Measurements from ENCODE around the gene CSRP3. TPM values are rescaled to one million over a fixed set of nuclear protein-coding genes. Genes with fewer than 3 reads are reported as not detected.

Gene CSRP3
- total and polyA plus RNA-seq, 5 donors from 2014 or later, result not detected

DNA sequence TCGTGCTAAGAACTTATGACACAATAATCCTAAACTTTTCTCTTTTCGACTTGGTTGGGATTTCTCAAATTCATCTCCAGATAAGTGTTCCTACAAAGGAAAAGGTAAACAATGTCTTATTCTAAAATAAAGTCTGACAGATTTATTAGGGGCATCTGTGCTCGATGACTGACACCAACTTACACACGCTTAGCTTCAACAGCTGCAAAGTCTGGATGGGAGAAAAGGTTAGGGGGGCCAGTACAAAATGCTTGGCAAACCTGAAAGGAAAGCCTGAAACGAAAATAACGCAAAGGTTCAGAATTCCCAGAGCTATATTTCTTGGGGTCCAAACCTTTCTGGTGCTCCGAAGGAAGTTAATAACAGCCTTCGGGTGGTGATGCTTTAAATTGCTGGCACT is 35.6 kb upstream of the CSRP3 start:
- no peaks in the 10 kb centered on the region for H3K36me3 ChIP-seq (ENCODE audit: control insufficient read depth, insufficient read depth, low read length)
- H3K4me1 ChIP-seq (ENCODE audit: control insufficient read depth, insufficient read depth, low read length, poor library complexity, severe bottlenecking), result peaks cover 17% of the 10 kb centered on the region
- H3K27ac ChIP-seq (ENCODE audit: insufficient read depth, low read length, poor library complexity, severe bottlenecking), result no peak overlapping the region
- no peak overlapping the region for H3K4me3 ChIP-seq (ENCODE audit: low read depth, low read length)
- ATAC-seq (ENCODE audit: low read depth in 2 of 2) (no peak), DNase-seq (no peak)
- Mint-ChIP-seq H3K4me3 (no peak overlapping the region), H3K4me1 (peaks cover 8 to 37% (median 17%) of the 10 kb centered on the region in 4 donors), H3K36me3 (no peaks in the 10 kb centered on the region), H3K27me3 (peaks cover 5% of the 10 kb centered on the region), H3K9me3 (peaks cover 0 to 1% (median 0%) of the 10 kb centered on the region in 7 donors), H3K27ac (no peak overlapping the region)
- no peaks in the 10 kb centered on the region for H3K27me3 ChIP-seq (ENCODE audit: control insufficient read depth, insufficient read depth, low read length)
- H3K9me3 ChIP-seq (ENCODE audit: control insufficient read depth in 2 of 2, low read length in 2 of 2), result no peaks in the 10 kb centered on the region

DNA sequence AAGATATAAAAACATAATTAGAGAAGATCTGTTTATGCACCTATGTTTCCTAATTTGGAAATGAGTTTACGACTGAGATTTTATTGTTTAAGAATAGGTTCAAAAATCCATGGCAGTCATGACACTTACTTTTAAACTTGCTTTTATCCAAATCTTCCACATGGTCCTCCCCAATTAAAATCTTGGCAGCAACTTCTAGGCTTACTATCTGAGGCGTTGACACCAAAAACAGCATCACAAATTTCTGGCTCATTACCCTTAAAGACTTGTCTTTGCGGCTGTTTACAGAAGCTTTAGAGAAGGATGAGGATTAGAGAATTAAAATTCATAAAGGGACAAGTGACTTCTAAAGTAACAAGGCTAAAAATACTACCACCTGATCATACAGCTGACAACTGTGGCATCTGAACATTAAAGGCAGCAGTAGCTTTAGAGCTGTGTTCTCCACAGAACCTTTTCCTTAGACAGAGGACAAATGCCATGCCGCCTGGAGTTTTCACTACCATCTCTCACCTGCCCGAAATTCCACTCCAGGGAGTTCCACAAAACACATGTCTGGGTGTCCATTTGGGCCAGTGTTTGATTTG is 32.5 kb upstream of the CSRP3 start:
- no peaks in the 10 kb centered on the region for H3K9me3 Mint-ChIP-seq
- H3K36me3 ChIP-seq (ENCODE audit: control insufficient read depth, insufficient read depth, low read length), result no peaks in the 10 kb centered on the region

DNA sequence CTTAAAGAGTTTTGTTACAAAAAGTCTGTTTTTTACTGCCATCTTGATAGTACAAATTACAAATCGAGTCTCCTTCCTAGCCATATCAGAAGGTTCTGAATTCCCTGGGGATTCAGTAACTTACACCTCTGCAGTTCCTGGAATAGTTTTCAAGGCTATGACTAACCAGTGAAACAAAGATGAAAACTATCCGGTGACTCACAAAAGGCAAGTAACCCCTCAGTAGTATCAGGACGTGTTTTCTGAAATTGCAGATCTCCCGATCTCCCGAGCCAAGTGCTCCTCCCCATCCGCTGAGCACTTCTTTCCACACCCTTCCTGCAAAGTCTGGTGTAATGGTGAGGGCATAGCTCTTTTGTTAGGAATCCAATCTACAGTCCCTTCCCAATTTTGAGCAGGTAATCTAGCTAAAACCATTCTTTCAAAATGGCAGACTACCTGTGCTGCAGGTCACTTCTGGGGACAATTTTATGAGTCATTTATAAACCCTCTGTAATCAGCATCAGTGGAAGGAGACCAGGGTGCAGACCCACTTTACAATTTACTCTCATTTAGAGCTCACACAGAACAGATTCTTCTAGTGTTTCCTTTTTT is 31.2 kb upstream of the CSRP3 start:
- Mint-ChIP-seq H3K4me3 (no peak overlapping the region), H3K36me3 (no peaks in the 10 kb centered on the region), H3K27me3 (no peaks in the 10 kb centered on the region), H3K4me1 (peaks cover 0 to 21% (median 5%) of the 10 kb centered on the region in 4 donors), H3K27ac (no peak overlapping the region), H3K9me3 (no peaks in the 10 kb centered on the region)
- no peak overlapping the region for H3K4me3 ChIP-seq (ENCODE audit: low read depth, low read length)
- H3K9me3 ChIP-seq (ENCODE audit: control insufficient read depth in 2 of 2, low read length in 2 of 2), result no peaks in the 10 kb centered on the region
- DNase-seq (no peak), ATAC-seq (ENCODE audit: low read depth in 2 of 2) (no peak)
- no peaks in the 10 kb centered on the region for H3K36me3 ChIP-seq (ENCODE audit: control insufficient read depth, insufficient read depth, low read length)
- H3K27ac ChIP-seq (ENCODE audit: insufficient read depth, low read length, poor library complexity, severe bottlenecking), result no peak overlapping the region
- no peaks in the 10 kb centered on the region for H3K27me3 ChIP-seq (ENCODE audit: control insufficient read depth, insufficient read depth, low read length)
- no peaks in the 10 kb centered on the region for H3K4me1 ChIP-seq (ENCODE audit: control insufficient read depth, insufficient read depth, low read length, poor library complexity, severe bottlenecking)

More for the DNA sequence above, 32.5 kb upstream of the CSRP3 start:
- no peaks in the 10 kb centered on the region for H3K27me3 Mint-ChIP-seq
- H3K27ac Mint-ChIP-seq, result peak overlapping the region in 1 of 3 donors; percentile 22
- no peaks in the 10 kb centered on the region for H3K9me3 ChIP-seq (ENCODE audit: control insufficient read depth in 2 of 2, low read length in 2 of 2)
- peaks cover 0 to 33% (median 13%) of the 10 kb centered on the region in 4 donors for H3K4me1 Mint-ChIP-seq
- H3K27ac ChIP-seq (ENCODE audit: insufficient read depth, low read length, poor library complexity, severe bottlenecking), result no peak overlapping the region
- H3K36me3 Mint-ChIP-seq, result no peaks in the 10 kb centered on the region
- peak overlapping the region in 1 of 4 donors; percentile 83 for H3K4me3 Mint-ChIP-seq
- H3K4me3 ChIP-seq (ENCODE audit: low read depth, low read length), result no peak overlapping the region
- ATAC-seq (ENCODE audit: low read depth in 2 of 2), result no peak
- no peak for DNase-seq
- H3K4me1 ChIP-seq (ENCODE audit: control insufficient read depth, insufficient read depth, low read length, poor library complexity, severe bottlenecking), result no peaks in the 10 kb centered on the region
- H3K27me3 ChIP-seq (ENCODE audit: control insufficient read depth, insufficient read depth, low read length), result no peaks in the 10 kb centered on the region

DNA sequence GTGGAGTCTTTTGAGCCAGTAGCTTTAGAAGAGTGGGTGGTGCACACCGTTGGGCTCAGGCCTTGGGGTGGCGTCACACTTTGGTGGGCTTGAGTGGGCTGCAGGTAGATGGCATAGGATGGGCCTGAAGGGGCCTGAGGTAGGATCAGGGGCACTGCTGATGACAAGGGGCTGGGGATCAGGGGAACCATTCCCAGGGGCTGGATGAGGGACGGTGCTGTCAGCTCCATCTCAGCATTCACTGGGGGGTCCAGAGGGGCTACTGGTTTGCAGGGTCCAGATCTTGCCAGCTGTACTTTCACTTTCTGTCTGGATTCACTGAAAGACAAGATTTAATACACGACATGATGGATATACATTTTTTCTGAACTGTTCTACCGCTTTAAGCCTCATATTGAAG is 27.9 kb upstream of the CSRP3 start:
- H3K27ac Mint-ChIP-seq, result peak overlapping the region in 2 of 3 donors; percentile 22 to 88
- Histone ChIP-seq H3K27me3 (ENCODE audit: control insufficient read depth, insufficient read depth, low read length) (no peaks in the 10 kb centered on the region), H3K36me3 (ENCODE audit: control insufficient read depth, insufficient read depth, low read length) (no peaks in the 10 kb centered on the region), H3K4me1 (ENCODE audit: control insufficient read depth, insufficient read depth, low read length, poor library complexity, severe bottlenecking) (no peaks in the 10 kb centered on the region), H3K4me3 (ENCODE audit: low read depth, low read length) (peak overlapping the region; percentile 68), H3K27ac (ENCODE audit: insufficient read depth, low read length, poor library complexity, severe bottlenecking) (no peak overlapping the region), H3K9me3 (ENCODE audit: control insufficient read depth in 2 of 2, low read length in 2 of 2) (no peaks in the 10 kb centered on the region)
- ATAC-seq (ENCODE audit: low read depth in 2 of 2) (no peak), DNase-seq (no peak)
- H3K4me3 Mint-ChIP-seq, result peak overlapping the region in 2 of 4 donors; percentile 36
- H3K9me3 Mint-ChIP-seq, result no peaks in the 10 kb centered on the region
- H3K27me3 Mint-ChIP-seq, result no peaks in the 10 kb centered on the region
- no peaks in the 10 kb centered on the region for H3K36me3 Mint-ChIP-seq
- H3K4me1 Mint-ChIP-seq, result peaks cover 0 to 17% (median 5%) of the 10 kb centered on the region in 4 donors

DNA sequence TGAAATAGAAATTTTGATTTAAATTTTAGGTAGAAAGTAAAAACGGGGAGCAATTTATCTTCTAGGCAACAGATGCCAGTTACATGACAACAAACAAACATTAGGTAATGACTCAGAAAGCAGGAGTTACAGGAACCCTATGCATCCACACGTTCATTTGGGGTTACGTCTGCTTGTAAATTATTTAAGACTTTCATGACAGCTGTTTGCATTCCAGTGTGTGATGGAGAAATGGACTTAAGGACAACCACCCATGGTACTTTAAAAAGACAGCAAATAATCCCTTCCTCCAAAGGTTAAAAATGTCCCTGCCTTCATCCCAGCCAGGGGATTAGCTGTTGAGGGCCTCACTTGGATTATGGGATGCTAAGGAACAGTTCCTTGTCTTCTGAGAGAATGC is 27.2 kb upstream of the CSRP3 start:
- Mint-ChIP-seq H3K4me3 (no peak overlapping the region), H3K36me3 (no peaks in the 10 kb centered on the region), H3K27me3 (no peaks in the 10 kb centered on the region), H3K4me1 (peaks cover 0 to 12% (median 5%) of the 10 kb centered on the region in 4 donors), H3K9me3 (no peaks in the 10 kb centered on the region), H3K27ac (no peak overlapping the region)
- H3K9me3 ChIP-seq (ENCODE audit: control insufficient read depth in 2 of 2, low read length in 2 of 2), result no peaks in the 10 kb centered on the region
- ATAC-seq (ENCODE audit: low read depth in 2 of 2), result no peak
- no peaks in the 10 kb centered on the region for H3K27me3 ChIP-seq (ENCODE audit: control insufficient read depth, insufficient read depth, low read length)
- no peak overlapping the region for H3K27ac ChIP-seq (ENCODE audit: insufficient read depth, low read length, poor library complexity, severe bottlenecking)
- no peaks in the 10 kb centered on the region for H3K36me3 ChIP-seq (ENCODE audit: control insufficient read depth, insufficient read depth, low read length)
- H3K4me1 ChIP-seq (ENCODE audit: control insufficient read depth, insufficient read depth, low read length, poor library complexity, severe bottlenecking), result no peaks in the 10 kb centered on the region
- H3K4me3 ChIP-seq (ENCODE audit: low read depth, low read length), result no peak overlapping the region
- DNase-seq, result no peak

DNA sequence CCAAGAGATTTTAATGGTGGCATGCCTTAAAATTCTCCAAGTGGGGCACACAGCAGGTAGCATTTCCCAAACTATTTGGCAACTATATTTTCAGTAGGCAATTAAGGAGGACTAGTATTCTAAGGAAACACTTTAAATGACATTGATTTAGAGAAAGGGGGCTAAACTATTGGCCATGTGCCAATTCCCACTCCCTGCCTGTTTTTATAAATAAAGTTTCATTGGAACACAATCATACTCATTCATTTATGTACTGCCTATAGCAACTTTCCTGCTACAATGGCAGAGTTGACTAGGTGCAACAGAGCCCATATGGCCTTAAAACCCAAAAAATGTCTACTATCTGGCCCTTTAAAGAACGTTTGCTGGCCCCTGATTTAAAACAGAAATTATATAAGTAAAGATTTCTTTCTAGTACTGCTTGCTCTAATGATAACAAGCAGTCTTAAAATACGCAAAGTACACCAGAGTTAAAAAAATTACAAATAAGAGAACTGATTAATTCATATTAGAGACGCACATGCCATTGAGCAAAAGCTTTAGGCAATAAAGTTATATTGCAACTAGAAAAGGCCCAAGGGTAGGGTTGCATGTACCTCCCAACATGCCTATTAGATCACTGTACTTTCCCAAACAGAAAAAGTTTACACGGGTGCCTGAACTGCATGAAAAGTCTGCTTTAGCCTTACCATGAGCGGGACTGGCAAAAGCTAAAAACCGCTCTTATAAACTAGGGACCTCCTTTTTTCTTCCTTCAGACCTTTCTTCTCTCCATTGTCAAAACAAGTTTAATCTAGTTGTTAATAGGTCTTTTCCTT is 24.8 kb upstream of the CSRP3 start:
- no peak for DNase-seq
- H3K4me1 ChIP-seq (ENCODE audit: control insufficient read depth, insufficient read depth, low read length, poor library complexity, severe bottlenecking), result no peaks in the 10 kb centered on the region
- H3K4me3 Mint-ChIP-seq, result no peak overlapping the region
- no peak overlapping the region for H3K4me3 ChIP-seq (ENCODE audit: low read depth, low read length)
- no peak for ATAC-seq (ENCODE audit: low read depth in 2 of 2)
- no peaks in the 10 kb centered on the region for H3K27me3 ChIP-seq (ENCODE audit: control insufficient read depth, insufficient read depth, low read length)
- no peaks in the 10 kb centered on the region for H3K27me3 Mint-ChIP-seq
- no peaks in the 10 kb centered on the region for H3K36me3 ChIP-seq (ENCODE audit: control insufficient read depth, insufficient read depth, low read length)
- peaks cover 0 to 12% (median 5%) of the 10 kb centered on the region in 4 donors for H3K4me1 Mint-ChIP-seq
- no peaks in the 10 kb centered on the region for H3K36me3 Mint-ChIP-seq
- peaks cover 0 to 3% (median 0%) of the 10 kb centered on the region in 7 donors for H3K9me3 Mint-ChIP-seq
- H3K27ac ChIP-seq (ENCODE audit: insufficient read depth, low read length, poor library complexity, severe bottlenecking), result no peak overlapping the region
- no peak overlapping the region for H3K27ac Mint-ChIP-seq
- H3K9me3 ChIP-seq (ENCODE audit: control insufficient read depth in 2 of 2, low read length in 2 of 2), result no peaks in the 10 kb centered on the region

DNA sequence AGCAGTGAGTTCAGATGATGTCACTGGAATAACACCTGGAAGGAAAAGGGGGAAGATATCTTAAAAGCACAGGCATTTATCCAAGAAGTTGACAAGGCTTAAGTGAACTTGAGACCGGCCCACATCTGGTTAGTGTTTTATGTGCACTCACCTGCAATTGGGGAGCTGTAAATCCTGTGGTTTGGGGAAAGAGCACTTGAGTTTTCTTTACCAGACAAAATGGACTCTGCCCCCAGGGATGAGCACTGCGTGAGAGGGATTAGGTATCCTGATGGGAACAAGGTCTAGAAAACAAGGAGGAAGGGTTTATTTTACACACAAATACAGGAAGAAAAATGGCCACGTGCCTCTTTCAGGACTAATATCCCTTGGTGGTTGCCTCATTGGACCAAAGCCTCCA is 23.8 kb upstream of the CSRP3 start:
- DNase-seq, result no peak
- Mint-ChIP-seq H3K4me1 (peaks cover 0 to 10% (median 4%) of the 10 kb centered on the region in 4 donors), H3K27me3 (no peaks in the 10 kb centered on the region), H3K36me3 (no peaks in the 10 kb centered on the region), H3K9me3 (peaks cover 0 to 3% (median 0%) of the 10 kb centered on the region in 7 donors), H3K4me3 (no peak overlapping the region), H3K27ac (no peak overlapping the region)
- no peak for ATAC-seq (ENCODE audit: low read depth in 2 of 2)
- Histone ChIP-seq H3K4me3 (ENCODE audit: low read depth, low read length) (no peak overlapping the region), H3K4me1 (ENCODE audit: control insufficient read depth, insufficient read depth, low read length, poor library complexity, severe bottlenecking) (no peaks in the 10 kb centered on the region), H3K36me3 (ENCODE audit: control insufficient read depth, insufficient read depth, low read length) (no peaks in the 10 kb centered on the region), H3K9me3 (ENCODE audit: control insufficient read depth in 2 of 2, low read length in 2 of 2) (no peaks in the 10 kb centered on the region), H3K27ac (ENCODE audit: insufficient read depth, low read length, poor library complexity, severe bottlenecking) (no peak overlapping the region), H3K27me3 (ENCODE audit: control insufficient read depth, insufficient read depth, low read length) (no peaks in the 10 kb centered on the region)
